HG03521 (cell line): Measurements from ENCODE around the gene SLCO2B1.

ENCODE experiments used
- ATAC-seq: cut with Tn5 transposase; IDR thresholded peaks from one replicate; pipeline ENCODE4 v1.9.1; 2021; ENCODE audit warnings: mild to moderate bottlenecking, moderate library complexity; ENCODE audit not compliant: unreplicated experiment

The SLCO2B1 gene

GRCh38 chr11:75214411-75214821, 63.5 kb downstream of the SLCO2B1 start:
- no peak for ATAC-seq

GRCh38 chr11:75214843-75215242, 63.9 kb downstream of the SLCO2B1 start:
- ATAC-seq: no peak

GRCh38 chr11:75219869-75220268, 69.0 kb downstream of the SLCO2B1 start:
- ATAC-seq: no peak

GRCh38 chr11:75223954-75224643, 73.2 kb downstream of the SLCO2B1 start:
- ATAC-seq: no peak

- ATAC-seq: no peak
Measured at GRCh38 chr11:75225794-75226193, 74.9 kb downstream of the SLCO2B1 start.

- ATAC-seq: no peak
Measured at GRCh38 chr11:75229466-75229865, 78.6 kb downstream of the SLCO2B1 start.

- no peak for ATAC-seq
Measured at GRCh38 chr11:75230621-75231020, 79.7 kb downstream of the SLCO2B1 start.

GRCh38 chr11:75233754-75234172, 82.9 kb downstream of the SLCO2B1 start:
- ATAC-seq: no peak

GRCh38 chr11:75236062-75236461, 85.2 kb downstream of the SLCO2B1 start:
- no peak for ATAC-seq

- ATAC-seq: no peak
Measured at GRCh38 chr11:75237050-75237449, 86.1 kb downstream of the SLCO2B1 start.

GRCh38 chr11:75238595-75239440, 87.9 kb downstream of the SLCO2B1 start:
- no peak for ATAC-seq

- ATAC-seq: no peak
Measured at GRCh38 chr11:75239531-75240290, 88.8 kb downstream of the SLCO2B1 start.

- no peak for ATAC-seq
Measured at GRCh38 chr11:75240311-75241035, 89.6 kb downstream of the SLCO2B1 start, which contains the start of gene TPBGL. Gene TPBGL (plus strand): TSS chr11:75240774. CDS start chr11:75241050, 276 bp downstream.

- peak; percentile 91 for ATAC-seq
Measured at GRCh38 chr11:75241036-75241905, 90.4 kb downstream of the SLCO2B1 start.

GRCh38 chr11:75241906-75242644, 91.2 kb downstream of the SLCO2B1 start:
- no peak for ATAC-seq

GRCh38 chr11:75242722-75243600, 92.1 kb downstream of the SLCO2B1 start:
- ATAC-seq: no peak

- no peak for ATAC-seq
Measured at GRCh38 chr11:75244052-75244814, 93.3 kb downstream of the SLCO2B1 start.
